Measurements from ENCODE around the gene UMODL1.
"Not testable (repeated sequence)": the region's sequence is repeated elsewhere in the genome, so short reads cannot be mapped to it uniquely, and the experiment has no call there.

Gene UMODL1

DNA sequence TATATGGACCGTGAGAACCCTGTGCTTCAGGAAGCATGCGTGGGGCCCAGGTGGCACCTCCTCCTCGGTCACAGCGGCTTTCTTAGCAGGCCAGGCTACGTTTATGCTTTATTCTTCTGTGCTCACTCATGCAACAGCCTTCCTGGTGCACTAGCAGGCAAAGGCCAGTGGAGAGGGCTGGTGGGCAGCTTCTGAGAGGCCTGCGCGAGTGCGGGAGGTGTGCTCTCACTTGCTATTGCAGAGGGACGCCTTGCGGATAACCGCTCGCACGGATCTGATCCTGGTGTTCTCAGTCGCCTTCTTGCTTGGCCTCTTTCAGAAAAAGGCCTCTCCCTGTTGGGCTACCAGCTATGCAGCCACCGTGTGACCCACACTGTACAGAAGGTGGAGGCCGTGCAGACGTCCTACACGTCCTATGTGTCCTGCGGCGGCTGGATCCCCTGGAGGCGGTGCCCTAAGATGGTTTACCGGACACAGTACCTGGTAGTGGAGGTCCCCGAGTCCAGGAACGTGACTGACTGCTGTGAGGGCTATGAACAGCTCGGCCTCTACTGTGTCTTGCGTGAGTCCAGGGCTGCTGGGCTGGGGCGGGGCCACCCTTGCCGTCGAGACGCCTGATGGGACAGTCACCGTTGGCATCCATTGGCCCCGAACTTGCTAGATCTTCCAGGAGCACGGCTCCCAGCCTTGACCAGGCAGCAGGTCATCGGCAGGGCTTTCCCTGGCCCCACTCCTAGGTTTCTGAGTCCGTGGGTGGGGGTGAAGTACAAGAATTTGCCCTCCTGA is 4.8 kb downstream of the UMODL1 start:
- no peak overlapping the region for H3K4me3 ChIP-seq (ENCODE audit: low read depth, low read length)
- H3K9ac ChIP-seq (ENCODE audit: low read depth, low read length) = no peak overlapping the region
- H3K27ac ChIP-seq (ENCODE audit: low read depth, low read length) = no peak overlapping the region
- H3K27me3 ChIP-seq (ENCODE audit: control insufficient read depth, insufficient read depth, low read length) = no peaks in the 10 kb centered on the region
- H3K4me1 ChIP-seq (ENCODE audit: control insufficient read depth, insufficient read depth, low read length) = no peaks in the 10 kb centered on the region
- no peaks in the 10 kb centered on the region for H3K9me3 ChIP-seq (ENCODE audit: control insufficient read depth, insufficient read depth, low read length)
- H3K36me3 ChIP-seq (ENCODE audit: control insufficient read depth, insufficient read depth, low read length) = no peaks in the 10 kb centered on the region

DNA sequence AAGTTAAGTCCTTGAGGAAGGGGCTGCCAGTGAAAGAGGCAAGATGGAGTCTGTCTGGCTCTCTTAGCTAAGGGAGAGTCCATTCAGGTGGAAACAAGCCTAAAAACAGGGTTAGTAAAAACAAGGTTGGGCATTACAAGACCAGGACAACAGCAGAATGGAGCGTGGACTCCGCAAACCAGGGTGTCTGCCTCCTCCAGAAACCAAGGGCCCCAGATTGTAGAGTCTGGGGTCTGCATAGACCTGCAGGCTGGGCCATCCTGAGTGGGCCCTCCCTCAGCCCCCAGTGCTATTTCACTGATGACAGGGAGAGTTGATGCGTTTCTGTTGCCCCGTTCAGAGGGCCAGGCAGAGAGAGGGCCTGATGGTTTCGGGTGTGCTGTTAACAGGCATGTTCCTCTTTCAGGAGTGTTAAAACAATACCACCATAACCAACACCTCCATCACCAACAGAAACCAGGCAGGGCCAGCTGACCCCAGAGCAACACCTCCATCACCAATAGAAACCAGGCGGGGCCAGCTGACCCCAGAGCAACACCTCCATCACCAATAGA is 6.6 kb downstream of the UMODL1 start:
- not testable (repeated sequence) for H3K9ac ChIP-seq (ENCODE audit: low read depth, low read length); H3K27ac ChIP-seq (ENCODE audit: low read depth, low read length); H3K4me3 ChIP-seq (ENCODE audit: low read depth, low read length); H3K9me3 ChIP-seq (ENCODE audit: control insufficient read depth, insufficient read depth, low read length); H3K27me3 ChIP-seq (ENCODE audit: control insufficient read depth, insufficient read depth, low read length); H3K36me3 ChIP-seq (ENCODE audit: control insufficient read depth, insufficient read depth, low read length); H3K4me1 ChIP-seq (ENCODE audit: control insufficient read depth, insufficient read depth, low read length)

DNA sequence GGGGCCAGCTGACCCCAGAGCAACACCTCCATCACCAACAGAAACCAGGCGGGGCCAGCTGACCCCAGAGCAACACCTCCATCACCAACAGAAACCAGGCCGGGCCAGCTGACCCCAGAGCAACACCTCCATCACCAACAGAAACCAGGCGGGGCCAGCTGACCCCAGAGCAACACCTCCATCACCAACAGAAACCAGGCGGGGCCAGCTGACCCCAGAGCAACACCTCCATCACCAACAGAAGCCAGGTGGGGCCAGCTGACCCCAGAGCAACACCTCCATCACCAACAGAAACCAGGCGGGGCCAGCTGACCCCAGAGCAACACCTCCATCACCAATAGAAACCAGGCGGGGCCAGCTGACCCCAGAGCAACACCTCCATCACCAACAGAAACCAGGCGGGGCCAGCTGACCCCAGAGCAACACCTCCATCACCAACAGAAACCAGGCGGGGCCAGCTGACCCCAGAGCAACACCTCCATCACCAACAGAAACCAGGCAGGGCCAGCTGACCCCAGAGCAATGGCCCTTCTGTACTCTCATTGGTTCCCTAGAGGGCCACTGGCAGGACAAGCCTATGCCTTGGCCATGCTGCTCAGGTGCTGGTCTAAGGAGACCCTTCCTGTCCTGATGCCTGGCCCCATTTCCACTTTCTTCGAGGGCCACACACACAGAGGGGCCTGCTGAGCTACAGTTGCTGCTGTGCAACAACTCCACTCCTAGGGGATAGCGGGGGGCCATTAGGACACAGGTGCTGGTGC is 7.3 kb downstream of the UMODL1 start:
- H3K27ac ChIP-seq (ENCODE audit: low read depth, low read length); H3K27me3 ChIP-seq (ENCODE audit: control insufficient read depth, insufficient read depth, low read length); H3K4me1 ChIP-seq (ENCODE audit: control insufficient read depth, insufficient read depth, low read length); H3K9me3 ChIP-seq (ENCODE audit: control insufficient read depth, insufficient read depth, low read length); H3K9ac ChIP-seq (ENCODE audit: low read depth, low read length); H3K4me3 ChIP-seq (ENCODE audit: low read depth, low read length); H3K36me3 ChIP-seq (ENCODE audit: control insufficient read depth, insufficient read depth, low read length): not testable (repeated sequence)

DNA sequence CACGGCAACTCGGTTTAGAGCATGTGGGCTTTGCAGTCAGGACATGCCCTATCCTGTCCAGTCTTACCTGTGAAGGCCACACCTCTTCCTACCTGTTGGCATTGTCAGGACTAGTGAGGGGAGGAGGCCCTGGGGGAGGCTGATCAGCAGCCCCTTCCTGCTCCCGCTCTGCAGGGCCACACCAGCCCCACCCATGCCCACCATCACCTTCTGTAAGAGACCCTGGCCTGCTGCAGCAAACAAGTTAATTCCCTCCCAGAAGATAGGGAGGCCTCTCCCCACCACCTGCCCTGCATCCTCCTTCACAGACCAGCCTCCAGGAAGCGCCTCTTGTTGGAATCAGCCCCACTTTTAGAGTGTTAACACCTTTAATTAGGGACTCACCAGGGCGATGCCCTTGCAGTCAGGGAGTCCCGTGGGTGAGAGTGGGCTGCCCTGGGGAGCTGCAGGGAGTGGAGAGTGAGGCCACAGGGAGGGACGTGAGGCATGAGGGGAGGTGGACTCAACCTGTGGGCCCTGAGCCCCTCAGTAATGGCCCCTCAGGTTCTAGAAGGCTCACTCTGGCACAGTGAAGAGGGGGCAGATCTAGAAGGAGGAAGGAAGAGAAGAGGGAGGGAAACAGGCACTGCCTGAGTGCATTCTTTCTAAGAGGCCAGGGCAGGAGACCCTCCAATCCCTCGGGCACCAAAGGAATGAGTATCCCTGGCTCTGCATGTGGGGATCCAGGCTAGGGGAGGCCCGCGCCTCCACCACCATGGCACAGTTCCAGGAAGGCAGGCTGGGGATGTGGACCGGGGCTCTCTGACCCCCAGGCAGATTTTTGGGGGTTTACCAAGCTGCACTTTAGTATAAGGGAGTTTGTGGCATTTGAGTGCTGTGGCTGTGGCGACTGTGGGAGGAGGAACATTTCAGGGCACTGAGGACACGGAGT is 8.2 kb downstream of the UMODL1 start:
- H3K9ac ChIP-seq (ENCODE audit: low read depth, low read length) = no peak overlapping the region
- H3K4me3 ChIP-seq (ENCODE audit: low read depth, low read length) = no peak overlapping the region

DNA sequence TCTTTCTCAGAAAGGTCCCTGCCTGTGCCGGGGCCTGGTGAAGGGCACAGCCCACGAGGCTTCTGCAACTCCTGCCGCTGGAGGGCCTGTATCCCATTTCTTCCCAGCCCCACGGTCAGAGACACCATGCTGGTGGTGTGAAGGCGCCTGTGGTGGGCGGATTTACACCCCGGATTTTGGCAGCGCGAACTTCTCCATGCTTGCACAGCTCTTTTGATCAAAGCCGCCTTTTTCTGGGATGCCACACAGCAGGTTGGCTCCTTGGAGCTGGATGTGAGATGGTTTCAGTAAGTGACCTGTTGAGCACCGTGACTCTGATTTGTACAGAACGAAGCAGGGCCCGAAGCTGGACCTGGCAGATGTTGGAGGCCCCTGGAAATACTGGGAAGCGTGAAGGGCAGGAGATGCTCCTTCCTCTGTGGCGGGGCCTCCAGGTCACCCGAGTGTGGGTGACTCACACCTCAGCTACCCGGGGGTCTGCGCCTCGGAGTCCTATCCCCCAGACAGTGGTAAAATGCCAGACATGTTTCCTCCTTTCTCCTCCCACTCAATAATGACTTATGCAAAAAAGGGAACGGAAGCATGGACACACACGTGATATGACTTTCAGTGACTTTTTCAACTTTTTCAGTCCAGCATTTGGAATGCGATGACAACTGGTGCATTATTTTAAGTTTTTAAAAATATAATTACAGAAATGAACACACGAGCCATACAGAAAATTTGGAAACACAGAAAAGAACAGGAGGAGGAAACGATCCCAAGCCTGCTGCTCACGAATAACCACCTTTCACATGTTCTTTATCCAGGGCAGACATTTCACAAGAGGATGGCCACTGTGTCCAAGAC is 9.0 kb downstream of the UMODL1 start:
- H3K9me3 ChIP-seq (ENCODE audit: control insufficient read depth, insufficient read depth, low read length) = no peaks in the 10 kb centered on the region
- no peaks in the 10 kb centered on the region for H3K27me3 ChIP-seq (ENCODE audit: control insufficient read depth, insufficient read depth, low read length)
- H3K27ac ChIP-seq (ENCODE audit: low read depth, low read length) = no peak overlapping the region

More for the DNA sequence above, 8.2 kb downstream of the UMODL1 start:
- Histone ChIP-seq H3K27me3 (ENCODE audit: control insufficient read depth, insufficient read depth, low read length) (no peaks in the 10 kb centered on the region), H3K36me3 (ENCODE audit: control insufficient read depth, insufficient read depth, low read length) (no peaks in the 10 kb centered on the region), H3K27ac (ENCODE audit: low read depth, low read length) (no peak overlapping the region), H3K9me3 (ENCODE audit: control insufficient read depth, insufficient read depth, low read length) (no peaks in the 10 kb centered on the region), H3K4me1 (ENCODE audit: control insufficient read depth, insufficient read depth, low read length) (no peaks in the 10 kb centered on the region)

DNA sequence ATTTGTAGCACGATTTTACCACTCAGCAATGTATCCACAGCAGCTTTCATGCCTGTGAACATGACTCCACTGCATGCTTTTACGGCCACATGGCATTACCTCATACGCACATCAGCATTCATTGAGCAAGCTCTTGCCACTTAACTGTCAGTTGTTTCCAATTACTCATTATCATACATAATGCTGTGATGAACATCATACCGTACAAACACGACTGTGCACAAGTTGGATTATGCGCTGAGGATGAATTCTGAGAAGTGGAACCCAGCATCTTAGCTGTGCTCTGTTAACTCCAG is 9.6 kb downstream of the UMODL1 start:
- Histone ChIP-seq H3K9ac (ENCODE audit: low read depth, low read length) (no peak overlapping the region), H3K27ac (ENCODE audit: low read depth, low read length) (no peak overlapping the region), H3K9me3 (ENCODE audit: control insufficient read depth, insufficient read depth, low read length) (no peaks in the 10 kb centered on the region), H3K36me3 (ENCODE audit: control insufficient read depth, insufficient read depth, low read length) (no peaks in the 10 kb centered on the region), H3K4me1 (ENCODE audit: control insufficient read depth, insufficient read depth, low read length) (no peaks in the 10 kb centered on the region), H3K27me3 (ENCODE audit: control insufficient read depth, insufficient read depth, low read length) (no peaks in the 10 kb centered on the region), H3K4me3 (ENCODE audit: low read depth, low read length) (no peak overlapping the region)

More for the DNA sequence above, 9.0 kb downstream of the UMODL1 start:
- Histone ChIP-seq H3K4me3 (ENCODE audit: low read depth, low read length) (no peak overlapping the region), H3K9ac (ENCODE audit: low read depth, low read length) (no peak overlapping the region), H3K36me3 (ENCODE audit: control insufficient read depth, insufficient read depth, low read length) (no peaks in the 10 kb centered on the region), H3K4me1 (ENCODE audit: control insufficient read depth, insufficient read depth, low read length) (no peaks in the 10 kb centered on the region)

DNA sequence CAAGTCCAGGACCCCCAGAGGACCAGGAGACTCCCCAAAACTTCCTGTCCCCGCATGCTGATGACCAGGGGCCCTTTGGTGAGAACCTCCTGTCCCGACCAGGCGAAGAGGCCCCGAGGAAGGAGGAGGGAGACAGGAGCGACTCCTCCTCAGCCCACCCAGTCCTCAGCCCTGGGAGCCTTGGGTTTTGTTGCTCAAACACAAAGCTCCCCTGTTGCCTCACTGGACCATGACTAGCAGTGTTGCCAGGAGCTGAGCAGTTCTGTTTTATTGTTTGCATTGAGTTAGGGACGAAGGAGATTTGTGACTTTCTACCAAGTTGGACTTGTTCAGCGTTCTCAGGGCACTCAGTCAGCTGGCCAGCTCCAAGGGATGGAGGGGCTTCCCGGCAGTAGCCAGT is 10.0 kb downstream of the UMODL1 start:
- H3K4me1 ChIP-seq (ENCODE audit: control insufficient read depth, insufficient read depth, low read length) = no peaks in the 10 kb centered on the region
- no peaks in the 10 kb centered on the region for H3K27me3 ChIP-seq (ENCODE audit: control insufficient read depth, insufficient read depth, low read length)
- no peak overlapping the region for H3K9ac ChIP-seq (ENCODE audit: low read depth, low read length)
- H3K36me3 ChIP-seq (ENCODE audit: control insufficient read depth, insufficient read depth, low read length) = no peaks in the 10 kb centered on the region
- no peak overlapping the region for H3K27ac ChIP-seq (ENCODE audit: low read depth, low read length)
- no peak overlapping the region for H3K4me3 ChIP-seq (ENCODE audit: low read depth, low read length)
- no peaks in the 10 kb centered on the region for H3K9me3 ChIP-seq (ENCODE audit: control insufficient read depth, insufficient read depth, low read length)

DNA sequence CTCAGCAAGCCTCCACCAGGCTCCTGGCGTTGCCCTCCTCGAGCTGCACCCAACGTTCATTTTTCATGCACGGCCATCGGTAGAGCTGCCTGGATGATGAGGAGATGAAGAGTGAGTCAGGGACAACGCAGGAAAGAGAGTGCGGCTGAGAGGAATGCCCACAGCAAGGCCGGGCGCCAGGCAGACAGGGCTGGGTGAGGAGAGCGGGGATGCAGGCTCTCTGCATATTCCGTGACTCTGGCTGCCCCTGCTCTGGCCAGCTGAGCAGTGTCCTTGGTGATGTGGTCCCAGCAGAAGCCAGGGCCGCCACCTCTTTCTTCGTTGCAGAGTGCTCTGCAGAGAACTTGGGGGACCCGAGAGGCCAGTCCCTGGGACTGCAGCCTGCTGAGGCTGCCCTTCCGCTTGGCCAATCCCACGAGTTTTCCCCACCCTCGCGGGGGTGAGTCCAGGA is 10.8 kb downstream of the UMODL1 start:
- no peaks in the 10 kb centered on the region for H3K36me3 ChIP-seq (ENCODE audit: control insufficient read depth, insufficient read depth, low read length)
- H3K27ac ChIP-seq (ENCODE audit: low read depth, low read length) = no peak overlapping the region
- no peaks in the 10 kb centered on the region for H3K27me3 ChIP-seq (ENCODE audit: control insufficient read depth, insufficient read depth, low read length)
- no peak overlapping the region for H3K4me3 ChIP-seq (ENCODE audit: low read depth, low read length)
- H3K9ac ChIP-seq (ENCODE audit: low read depth, low read length) = no peak overlapping the region
- H3K4me1 ChIP-seq (ENCODE audit: control insufficient read depth, insufficient read depth, low read length) = no peaks in the 10 kb centered on the region
- H3K9me3 ChIP-seq (ENCODE audit: control insufficient read depth, insufficient read depth, low read length) = no peaks in the 10 kb centered on the region

DNA sequence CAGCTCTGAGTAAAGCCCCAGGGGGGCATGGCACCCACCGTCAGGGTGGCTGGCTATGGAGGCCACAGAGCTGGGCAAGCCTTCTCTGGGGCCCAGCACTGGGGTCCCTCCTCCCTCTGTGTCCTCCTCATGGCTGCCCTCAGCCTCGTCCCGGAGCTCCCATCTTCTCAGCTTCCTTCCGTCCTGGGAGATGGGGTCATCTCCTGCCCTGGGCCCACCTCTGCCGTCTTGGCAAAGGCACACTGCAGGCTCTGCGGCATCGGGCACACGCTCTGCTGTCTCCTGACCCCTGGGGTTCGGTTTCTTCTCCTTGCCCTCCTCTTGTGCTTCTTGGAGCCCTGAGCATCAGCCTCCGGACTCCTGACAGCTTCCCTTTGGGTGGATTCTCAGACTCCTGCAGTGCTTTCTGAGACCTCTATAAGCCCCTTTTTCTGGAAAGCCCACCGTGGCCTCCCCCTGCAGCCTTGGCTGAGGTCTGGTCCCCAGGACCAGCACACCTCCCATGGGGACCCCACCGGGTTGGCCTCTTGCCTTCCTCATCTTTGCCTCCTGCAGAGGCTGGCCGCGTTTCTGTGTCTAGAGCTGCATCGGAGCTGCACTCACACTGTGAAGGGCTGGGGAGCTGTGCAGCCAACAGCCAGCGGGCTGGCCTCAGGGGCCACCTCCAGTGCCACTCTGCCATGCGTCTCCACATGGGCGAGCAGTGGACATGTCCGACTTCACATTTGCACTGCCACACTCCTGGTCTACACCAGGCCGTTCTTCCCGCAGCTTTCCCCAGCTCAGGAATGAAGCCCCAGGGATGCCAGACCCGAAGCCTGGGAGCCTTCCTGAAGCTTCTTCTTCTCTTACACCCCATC is 11.6 kb downstream of the UMODL1 start:
- H3K36me3 ChIP-seq (ENCODE audit: control insufficient read depth, insufficient read depth, low read length) = no peaks in the 10 kb centered on the region
- no peak overlapping the region for H3K4me3 ChIP-seq (ENCODE audit: low read depth, low read length)
- no peaks in the 10 kb centered on the region for H3K27me3 ChIP-seq (ENCODE audit: control insufficient read depth, insufficient read depth, low read length)
- no peak overlapping the region for H3K27ac ChIP-seq (ENCODE audit: low read depth, low read length)
- H3K9me3 ChIP-seq (ENCODE audit: control insufficient read depth, insufficient read depth, low read length) = no peaks in the 10 kb centered on the region
- H3K4me1 ChIP-seq (ENCODE audit: control insufficient read depth, insufficient read depth, low read length) = no peaks in the 10 kb centered on the region
- no peak overlapping the region for H3K9ac ChIP-seq (ENCODE audit: low read depth, low read length)

Data from HUES48 (cell line).